SK-N-SH (cell line): ENCODE data around the gene SRMS.

Experiments
- ELF1 ChIP-seq: IDR thresholded peaks from 2 replicates; pipeline ENCODE4 v1.4.0; 2012
- EZH2phosphoT487 ChIP-seq: fragments of 200-600 bp; sonication (generic); IDR thresholded peaks from 2 replicates; pipeline ENCODE4 v1.6.1; 2017; ENCODE audit warnings: low read depth, mixed run types, mild to moderate bottlenecking, antibody characterized with exemption, moderate library complexity, borderline replicate concordance
- FOXM1 ChIP-seq: IDR thresholded peaks from 2 replicates; pipeline ENCODE4 v1.4.0; 2012; ENCODE audit warnings: low read depth, mild to moderate bottlenecking
- NFIC ChIP-seq: IDR thresholded peaks from 2 replicates; pipeline ENCODE4 v1.4.0; 2012; ENCODE audit warnings: borderline replicate concordance
- POLR2AphosphoS5 ChIP-seq: IDR thresholded peaks from 2 replicates; pipeline ENCODE4 v1.6.1; 2012; ENCODE audit warnings: low read depth, low read length
- RFX5 ChIP-seq: IDR thresholded peaks from 2 replicates; pipeline ENCODE4 v1.6.1; 2012; ENCODE audit warnings: mild to moderate bottlenecking, improper control_type of control experiment, low read length
- RXRA ChIP-seq: IDR thresholded peaks from 2 replicates; pipeline ENCODE4 v1.4.0; 2012; ENCODE audit warnings: low read depth, mild to moderate bottlenecking, borderline replicate concordance
- SMC3 ChIP-seq: IDR thresholded peaks from 2 replicates; pipeline ENCODE4 v1.6.1; 2012; ENCODE audit warnings: low read depth, low read length, improper control_type of control experiment
- TCF12 ChIP-seq: IDR thresholded peaks from 2 replicates; pipeline ENCODE4 v1.4.0; 2012
- YY1 ChIP-seq: IDR thresholded peaks from 2 replicates; pipeline ENCODE4 v1.4.0; 2012; ENCODE audit warnings: low read depth, mild to moderate bottlenecking
- TF ChIP-seq, protein P1 (sequence below): fragments of 200-600 bp; sonication (generic); IDR thresholded peaks from 2 replicates; pipeline ENCODE4 v1.6.1; 2017; ENCODE audit warnings: antibody characterized with exemption, mild to moderate bottlenecking, moderate library complexity
- TF ChIP-seq, protein P2 (sequence below): IDR thresholded peaks from 2 replicates; pipeline ENCODE4 v1.4.0; 2012; ENCODE audit warnings: low read depth
- TF ChIP-seq, protein P3 (sequence below): IDR thresholded peaks from 2 replicates; pipeline ENCODE4 v1.6.1; 2012; ENCODE audit warnings: mild to moderate bottlenecking, low read depth, low read length, moderate library complexity

DNA sequence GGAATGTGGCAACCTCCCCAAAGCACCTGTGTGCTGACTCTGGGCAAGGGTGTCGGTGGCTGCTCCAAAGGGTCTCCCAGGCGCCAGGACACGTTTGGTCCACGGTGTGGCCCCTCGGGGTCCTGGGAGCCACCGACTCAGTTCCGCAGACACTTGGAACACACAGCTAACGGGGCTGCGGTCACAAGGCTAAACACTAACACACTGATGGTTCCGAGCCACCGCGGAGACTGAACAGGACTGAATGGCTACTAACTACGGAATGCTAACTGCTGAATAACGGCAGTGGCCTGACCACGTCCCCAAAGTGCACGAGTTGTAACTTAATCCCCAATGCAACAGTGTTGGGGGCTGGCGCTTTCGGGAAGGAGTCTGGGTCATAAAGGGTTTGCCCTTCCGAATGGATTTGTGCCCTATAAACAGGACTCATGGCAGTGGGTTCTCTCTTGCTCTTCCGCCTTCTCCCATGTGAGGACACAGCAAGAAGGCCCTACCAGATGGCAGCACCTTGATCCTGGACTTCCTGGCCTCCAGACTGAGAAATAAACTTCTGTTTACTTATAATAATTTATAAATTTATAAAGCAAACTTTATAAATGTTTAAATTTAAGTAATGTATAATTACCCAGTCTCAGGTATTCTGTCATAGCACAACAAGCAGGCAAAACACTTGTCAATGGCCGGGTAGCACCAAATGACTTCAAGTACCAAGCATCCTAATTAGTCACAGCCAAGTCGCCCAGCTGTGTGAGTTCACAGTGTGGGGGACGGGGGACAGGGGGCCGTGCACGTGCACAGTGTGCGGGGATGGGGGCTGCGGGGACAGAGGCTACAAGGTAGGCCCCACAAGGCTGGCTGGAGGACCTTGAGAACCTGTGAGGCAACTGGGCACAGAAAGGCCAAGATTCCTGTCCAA is 46.4 kb downstream of the SRMS start:
- TF ChIP-seq, protein P1, sequence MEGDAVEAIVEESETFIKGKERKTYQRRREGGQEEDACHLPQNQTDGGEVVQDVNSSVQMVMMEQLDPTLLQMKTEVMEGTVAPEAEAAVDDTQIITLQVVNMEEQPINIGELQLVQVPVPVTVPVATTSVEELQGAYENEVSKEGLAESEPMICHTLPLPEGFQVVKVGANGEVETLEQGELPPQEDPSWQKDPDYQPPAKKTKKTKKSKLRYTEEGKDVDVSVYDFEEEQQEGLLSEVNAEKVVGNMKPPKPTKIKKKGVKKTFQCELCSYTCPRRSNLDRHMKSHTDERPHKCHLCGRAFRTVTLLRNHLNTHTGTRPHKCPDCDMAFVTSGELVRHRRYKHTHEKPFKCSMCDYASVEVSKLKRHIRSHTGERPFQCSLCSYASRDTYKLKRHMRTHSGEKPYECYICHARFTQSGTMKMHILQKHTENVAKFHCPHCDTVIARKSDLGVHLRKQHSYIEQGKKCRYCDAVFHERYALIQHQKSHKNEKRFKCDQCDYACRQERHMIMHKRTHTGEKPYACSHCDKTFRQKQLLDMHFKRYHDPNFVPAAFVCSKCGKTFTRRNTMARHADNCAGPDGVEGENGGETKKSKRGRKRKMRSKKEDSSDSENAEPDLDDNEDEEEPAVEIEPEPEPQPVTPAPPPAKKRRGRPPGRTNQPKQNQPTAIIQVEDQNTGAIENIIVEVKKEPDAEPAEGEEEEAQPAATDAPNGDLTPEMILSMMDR = no peak
- TF ChIP-seq RFX5 (no peak), ELF1 (no peak), RXRA (no peak), FOXM1 (no peak), YY1 (no peak), SMC3 (no peak), EZH2phosphoT487 (no peak), TCF12 (no peak), POLR2AphosphoS5 (no peak), NFIC (no peak)
- TF ChIP-seq, protein P2, sequence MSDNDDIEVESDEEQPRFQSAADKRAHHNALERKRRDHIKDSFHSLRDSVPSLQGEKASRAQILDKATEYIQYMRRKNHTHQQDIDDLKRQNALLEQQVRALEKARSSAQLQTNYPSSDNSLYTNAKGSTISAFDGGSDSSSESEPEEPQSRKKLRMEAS = no peak
- TF ChIP-seq, protein P3, sequence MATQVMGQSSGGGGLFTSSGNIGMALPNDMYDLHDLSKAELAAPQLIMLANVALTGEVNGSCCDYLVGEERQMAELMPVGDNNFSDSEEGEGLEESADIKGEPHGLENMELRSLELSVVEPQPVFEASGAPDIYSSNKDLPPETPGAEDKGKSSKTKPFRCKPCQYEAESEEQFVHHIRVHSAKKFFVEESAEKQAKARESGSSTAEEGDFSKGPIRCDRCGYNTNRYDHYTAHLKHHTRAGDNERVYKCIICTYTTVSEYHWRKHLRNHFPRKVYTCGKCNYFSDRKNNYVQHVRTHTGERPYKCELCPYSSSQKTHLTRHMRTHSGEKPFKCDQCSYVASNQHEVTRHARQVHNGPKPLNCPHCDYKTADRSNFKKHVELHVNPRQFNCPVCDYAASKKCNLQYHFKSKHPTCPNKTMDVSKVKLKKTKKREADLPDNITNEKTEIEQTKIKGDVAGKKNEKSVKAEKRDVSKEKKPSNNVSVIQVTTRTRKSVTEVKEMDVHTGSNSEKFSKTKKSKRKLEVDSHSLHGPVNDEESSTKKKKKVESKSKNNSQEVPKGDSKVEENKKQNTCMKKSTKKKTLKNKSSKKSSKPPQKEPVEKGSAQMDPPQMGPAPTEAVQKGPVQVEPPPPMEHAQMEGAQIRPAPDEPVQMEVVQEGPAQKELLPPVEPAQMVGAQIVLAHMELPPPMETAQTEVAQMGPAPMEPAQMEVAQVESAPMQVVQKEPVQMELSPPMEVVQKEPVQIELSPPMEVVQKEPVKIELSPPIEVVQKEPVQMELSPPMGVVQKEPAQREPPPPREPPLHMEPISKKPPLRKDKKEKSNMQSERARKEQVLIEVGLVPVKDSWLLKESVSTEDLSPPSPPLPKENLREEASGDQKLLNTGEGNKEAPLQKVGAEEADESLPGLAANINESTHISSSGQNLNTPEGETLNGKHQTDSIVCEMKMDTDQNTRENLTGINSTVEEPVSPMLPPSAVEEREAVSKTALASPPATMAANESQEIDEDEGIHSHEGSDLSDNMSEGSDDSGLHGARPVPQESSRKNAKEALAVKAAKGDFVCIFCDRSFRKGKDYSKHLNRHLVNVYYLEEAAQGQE = no peak
